ENCODE measurements around the gene GAK.
A peak's percentile ranks its signal among the peaks of the same experiment; 100 is the strongest.

The GAK gene

GRCh38 chr4:889516-889915, 42.6 kb downstream of the GAK start:
- no peak for DNase-seq (ENCODE audit: low spot score)

GRCh38 chr4:888029-888428, 44.1 kb downstream of the GAK start:
- DNase-seq (ENCODE audit: low spot score): no peak

- DNase-seq (ENCODE audit: low spot score): no peak
Observed at GRCh38 chr4:887034-887763, 44.9 kb downstream of the GAK start.

GRCh38 chr4:886244-886643, 45.9 kb downstream of the GAK start:
- no peak for DNase-seq (ENCODE audit: low spot score)

- no peak for DNase-seq (ENCODE audit: low spot score)
Observed at GRCh38 chr4:885353-885752, 46.8 kb downstream of the GAK start.

GRCh38 chr4:884896-885295, 47.2 kb downstream of the GAK start:
- no peak for DNase-seq (ENCODE audit: low spot score)

- DNase-seq (ENCODE audit: low spot score): no peak
Observed at GRCh38 chr4:884259-884658, 47.9 kb downstream of the GAK start.

- no peak for DNase-seq (ENCODE audit: low spot score)
Observed at GRCh38 chr4:883377-884095, 48.6 kb downstream of the GAK start.

GRCh38 chr4:882646-883045, 49.5 kb downstream of the GAK start:
- no peak for DNase-seq (ENCODE audit: low spot score)

GRCh38 chr4:881709-882108, 50.4 kb downstream of the GAK start:
- no peak for DNase-seq (ENCODE audit: low spot score)

- DNase-seq (ENCODE audit: low spot score): no peak
Observed at GRCh38 chr4:880684-881405, 51.3 kb downstream of the GAK start.

GRCh38 chr4:879729-880077, 52.4 kb downstream of the GAK start:
- no peak for DNase-seq (ENCODE audit: low spot score)

- no peak for DNase-seq (ENCODE audit: low spot score)
Observed at GRCh38 chr4:878796-879728, 53.1 kb downstream of the GAK start.

- no peak for DNase-seq (ENCODE audit: low spot score)
Observed at GRCh38 chr4:877502-877901, 54.6 kb downstream of the GAK start.

GRCh38 chr4:876780-877179, 55.3 kb downstream of the GAK start:
- peak; percentile 76 for DNase-seq (ENCODE audit: low spot score)

- DNase-seq (ENCODE audit: low spot score): no peak
Observed at GRCh38 chr4:875818-876423, 56.2 kb downstream of the GAK start.

GRCh38 chr4:874971-875817, 56.9 kb downstream of the GAK start:
- DNase-seq (ENCODE audit: low spot score): no peak

- DNase-seq (ENCODE audit: low spot score): no peak
Observed at GRCh38 chr4:874056-874455, 58.1 kb downstream of the GAK start.

GRCh38 chr4:872241-872981, 59.7 kb downstream of the GAK start:
- DNase-seq (ENCODE audit: low spot score): no peak

- no peak for DNase-seq (ENCODE audit: low spot score)
Observed at GRCh38 chr4:871484-871883, 60.6 kb downstream of the GAK start.

All from iPS-NIHi11 (cell line).